Uterus (tissue), 4 donors: ENCODE data around the gene COL24A1. TPM values are rescaled to one million over a fixed set of nuclear protein-coding genes. Genes with fewer than 3 reads are reported as not detected.
"Not testable (repeated sequence)": the region's sequence is repeated elsewhere in the genome, so short reads cannot be mapped to it uniquely, and the experiment has no call there.

Experiments
- DNase-seq, 2 donors: peaks; one replicate each; pipeline ENCODE4 v3.0.0-alpha.2; 2019 to 2020
- H3K27ac ChIP-seq, 2 donors: fragments of 200-600 bp; sonication (generic); 1 replicate in 1 of 2; 2 replicates in 1 of 2; pipeline ENCODE4 v1.5.1; 2016 to 2018
- H3K27me3 ChIP-seq, 2 donors: fragments of 200-600 bp; sonication (generic); one replicate each; pipeline ENCODE4 v1.5.1; 2018 to 2019; ENCODE audit warnings: control low read depth in 1 of 2
- H3K36me3 ChIP-seq, 2 donors: fragments of 200-600 bp; sonication (generic); one replicate each; pipeline ENCODE4 v1.5.1; 2019; ENCODE audit warnings: control low read depth in 1 of 2
- H3K4me1 ChIP-seq, 2 donors: fragments of 200-600 bp; sonication (generic); one replicate each; pipeline ENCODE4 v1.5.1; 2018 to 2019; ENCODE audit warnings: control low read depth in 1 of 2
- H3K4me3 ChIP-seq, 2 donors: fragments of 200-600 bp; sonication (generic); 1 replicate in 1 of 2; 2 replicates in 1 of 2; pipeline ENCODE4 v1.5.1; 2018 to 2019; ENCODE audit warnings: mild to moderate bottlenecking in 1 of 2
- H3K9me3 ChIP-seq, 2 donors: fragments of 200-600 bp; sonication (generic); one replicate each; pipeline ENCODE4 v1.5.1; 2019; ENCODE audit warnings: control low read depth in 1 of 2
- CTCF ChIP-seq, 4 experiments: fragments of 200-600 bp in 2 of 4; fragments of 450-650 bp in 2 of 4; sonication (generic) in 2 of 4; IDR thresholded peaks; one replicate each; pipeline ENCODE4 v1.5.1; 2016 to 2019; ENCODE audit warnings: antibody characterized with exemption in 4 of 4, mild to moderate bottlenecking in 2 of 4, moderate library complexity in 1 of 4
- POLR2A ChIP-seq, 2 donors: fragments of 450-650 bp; IDR thresholded peaks; one replicate each; pipeline ENCODE4 v1.6.1; 2016; ENCODE audit warnings: antibody characterized with exemption in 2 of 2, mild to moderate bottlenecking in 1 of 2, moderate library complexity in 1 of 2
- intact Hi-C: fragments of 100-400 bp; cut with DNase I; formaldehyde crosslinking; loops from one replicate; pipeline ENCODE4 v1.15.1; 2023; ENCODE audit warnings: low total_unique reads
- total RNA-seq, 4 donors: library from RNA; depleted of rRNA in 3 of 4; stranded (reverse); fragments of >200 nt in 3 of 4; gene quantifications; one replicate each; pipeline versions ENCODE4 v1.1.0 to v1.2.4, GENCODE V29; 2014 to 2023
- donor health status: DM: yes; HTN: yes; CAD: no.

Gene COL24A1
- total RNA-seq, 4 donors from 2014 or later, result 0.37 to 9.1 TPM; not detected in 2

DNA sequence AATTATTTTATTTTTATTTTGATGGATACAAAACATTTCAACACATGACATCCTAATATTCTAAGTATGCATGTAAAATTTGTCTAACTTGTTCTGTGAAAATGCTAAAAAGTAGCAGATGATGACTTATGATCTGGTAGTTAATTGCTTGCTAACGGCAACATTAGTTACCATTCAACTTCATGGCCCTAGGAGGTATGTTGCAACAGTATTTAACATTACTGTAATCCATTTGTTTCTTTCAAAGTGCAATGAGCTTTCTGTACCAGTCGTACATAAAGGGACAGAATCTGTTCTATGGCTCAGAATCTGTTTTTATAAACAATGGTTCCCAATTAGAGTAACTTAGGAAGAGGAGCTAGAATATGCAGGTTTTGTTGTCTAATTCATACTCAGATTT, 356.8 kb downstream of the COL24A1 start:
- no peak for DNase-seq

DNA sequence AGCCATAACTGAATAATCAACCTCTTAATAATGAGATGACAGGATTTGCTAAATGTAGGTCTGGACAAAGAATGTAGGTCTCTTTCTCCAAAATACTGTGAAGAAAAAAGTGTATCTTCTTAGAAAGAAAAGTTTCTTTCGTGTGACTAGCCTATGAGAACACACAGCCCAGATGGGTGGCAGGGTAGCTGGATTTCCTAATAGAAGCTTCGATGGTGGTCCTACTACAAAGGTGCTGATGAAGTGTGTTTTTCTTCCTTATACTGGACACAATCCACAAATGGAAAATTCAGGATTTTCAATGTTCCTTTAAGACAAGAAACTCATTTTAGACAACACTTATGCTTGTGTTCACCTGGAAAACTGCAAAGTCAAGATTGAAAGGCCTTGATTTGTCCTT, 358.2 kb downstream of the COL24A1 start:
- Histone ChIP-seq H3K9me3 (no peaks in the 10 kb centered on the region), H3K27ac (no peak overlapping the region), H3K4me3 (no peak overlapping the region), H3K4me1 (no peaks in the 10 kb centered on the region), H3K27me3 (no peaks in the 10 kb centered on the region), H3K36me3 (no peaks in the 10 kb centered on the region)
- TF ChIP-seq CTCF (IDR thresholded peaks at IDR 0.05) (no peak), POLR2A (IDR thresholded peaks at IDR 0.05) (no peak)
- DNase-seq, result no peak
- intact Hi-C loops, result no loop called here

More for the DNA sequence above, 356.8 kb downstream of the COL24A1 start:
- Histone ChIP-seq H3K27ac (no peak overlapping the region), H3K4me3 (no peak overlapping the region), H3K4me1 (no peaks in the 10 kb centered on the region), H3K9me3 (no peaks in the 10 kb centered on the region), H3K36me3 (no peaks in the 10 kb centered on the region), H3K27me3 (no peaks in the 10 kb centered on the region)
- intact Hi-C loops, result no loop called here
- TF ChIP-seq POLR2A (IDR thresholded peaks at IDR 0.05) (no peak), CTCF (IDR thresholded peaks at IDR 0.05) (no peak)

- H3K4me3 ChIP-seq, intact Hi-C loops, H3K4me1 ChIP-seq: not testable (repeated sequence)
Measured at GRCh38 chr1:85777021-85777420, 379.6 kb downstream of the COL24A1 start.

DNA sequence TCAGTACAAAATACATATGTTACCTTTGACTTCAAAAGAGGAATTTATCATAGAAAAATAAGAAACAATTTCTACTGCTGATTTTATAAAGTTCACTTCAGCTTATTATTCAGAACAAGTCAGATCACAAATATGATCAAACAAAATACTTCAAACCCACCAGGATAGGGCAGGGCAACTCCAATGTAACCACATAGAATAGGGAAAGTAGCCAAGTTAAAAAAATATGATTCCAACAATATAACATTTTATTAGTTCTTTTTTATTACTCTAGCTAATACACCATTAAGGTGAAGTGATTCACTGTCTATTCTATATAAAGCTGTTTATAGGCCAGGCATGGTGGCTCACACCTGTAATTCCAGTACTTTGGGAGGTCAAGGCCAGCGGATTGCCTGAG, 393.8 kb downstream of the COL24A1 start:
- no peak overlapping the region for H3K27ac ChIP-seq
- H3K4me1 ChIP-seq, result no peaks in the 10 kb centered on the region
- intact Hi-C loops, result no loop called here
- no peaks in the 10 kb centered on the region for H3K9me3 ChIP-seq
- no peaks in the 10 kb centered on the region for H3K36me3 ChIP-seq
- TF ChIP-seq CTCF (IDR thresholded peaks at IDR 0.05) (no peak), POLR2A (IDR thresholded peaks at IDR 0.05) (no peak)
- DNase-seq, result no peak
- no peak overlapping the region for H3K4me3 ChIP-seq
- no peaks in the 10 kb centered on the region for H3K27me3 ChIP-seq

More at GRCh38 chr1:85777021-85777420, 379.6 kb downstream of the COL24A1 start:
- H3K36me3 ChIP-seq, H3K27ac ChIP-seq, H3K9me3 ChIP-seq, H3K27me3 ChIP-seq, DNase-seq: not testable (repeated sequence)

GRCh38 chr1:85756864-85757263, 399.7 kb downstream of the COL24A1 start:
- H3K27ac ChIP-seq, result no peak overlapping the region
- no peak for TF ChIP-seq CTCF (IDR thresholded peaks at IDR 0.05)
- TF ChIP-seq POLR2A (IDR thresholded peaks at IDR 0.05), result no peak
- no peaks in the 10 kb centered on the region for H3K36me3 ChIP-seq
- DNase-seq, result no peak
- H3K9me3 ChIP-seq, result no peaks in the 10 kb centered on the region
- no peaks in the 10 kb centered on the region for H3K27me3 ChIP-seq
- no peaks in the 10 kb centered on the region for H3K4me1 ChIP-seq
- H3K4me3 ChIP-seq, result no peak overlapping the region
- intact Hi-C loops, result no loop called here

- DNase-seq, result no peak
- Histone ChIP-seq H3K27me3 (no peaks in the 10 kb centered on the region), H3K4me1 (no peaks in the 10 kb centered on the region), H3K9me3 (no peaks in the 10 kb centered on the region), H3K27ac (no peak overlapping the region), H3K36me3 (no peaks in the 10 kb centered on the region), H3K4me3 (no peak overlapping the region)
- TF ChIP-seq CTCF (IDR thresholded peaks at IDR 0.05), result no peak
- TF ChIP-seq POLR2A (IDR thresholded peaks at IDR 0.05), result no peak
- intact Hi-C loops, result no loop called here
Measured at GRCh38 chr1:85748120-85748519, 408.5 kb downstream of the COL24A1 start.
